ENCODE data around the gene MYO18A. TPM values are rescaled to one million over a fixed set of nuclear protein-coding genes. Genes with fewer than 3 reads are reported as not detected.

The MYO18A gene
- total and polyA plus RNA-seq, 11 donors: 83.5 to 340 (median 300) TPM

DNA sequence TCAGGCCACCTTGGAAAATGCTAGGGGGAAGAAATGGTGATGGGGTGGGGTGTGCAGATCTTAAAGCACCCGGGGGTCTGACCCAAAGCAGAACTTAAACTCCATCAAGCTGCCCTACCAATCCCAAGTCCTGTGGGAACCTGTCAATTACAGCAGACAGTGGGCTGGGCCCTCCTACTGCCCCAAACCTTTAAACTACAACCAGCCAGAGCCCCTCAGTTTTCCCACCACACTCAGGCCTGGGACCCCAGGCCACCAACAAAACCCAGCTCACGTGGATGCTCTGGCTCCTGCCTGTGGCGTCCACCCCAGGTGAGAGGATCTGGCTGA lies 2.7 kb downstream of the MYO18A start:
- intact Hi-C loops (cut with DNase I): no loop called here
- H3K9me3 ChIP-seq: no peaks in the 10 kb centered on the region
- peaks cover 6 to 56% (median 47%) of the 10 kb centered on the region in 12 donors for H3K4me1 ChIP-seq
- H3K27ac ChIP-seq: peak overlapping the region; percentile 68 to 95 (median 88)
- DNase-seq (no peak), ATAC-seq (no peak)
- H3K27me3 ChIP-seq: no peaks in the 10 kb centered on the region
- H3K36me3 ChIP-seq: no peaks in the 10 kb centered on the region
- H3K4me3 ChIP-seq: peak overlapping the region in 5 of 12 donors; percentile 13 to 74 (median 67)
- 49 to 82% (median 72%) methylated on average over 2 to 3 of the region's 3 CpGs for WGBS, 4 donors
- TF ChIP-seq POLR2A (IDR thresholded peaks at IDR 0.05): no peak
- TF ChIP-seq, protein P1, sequence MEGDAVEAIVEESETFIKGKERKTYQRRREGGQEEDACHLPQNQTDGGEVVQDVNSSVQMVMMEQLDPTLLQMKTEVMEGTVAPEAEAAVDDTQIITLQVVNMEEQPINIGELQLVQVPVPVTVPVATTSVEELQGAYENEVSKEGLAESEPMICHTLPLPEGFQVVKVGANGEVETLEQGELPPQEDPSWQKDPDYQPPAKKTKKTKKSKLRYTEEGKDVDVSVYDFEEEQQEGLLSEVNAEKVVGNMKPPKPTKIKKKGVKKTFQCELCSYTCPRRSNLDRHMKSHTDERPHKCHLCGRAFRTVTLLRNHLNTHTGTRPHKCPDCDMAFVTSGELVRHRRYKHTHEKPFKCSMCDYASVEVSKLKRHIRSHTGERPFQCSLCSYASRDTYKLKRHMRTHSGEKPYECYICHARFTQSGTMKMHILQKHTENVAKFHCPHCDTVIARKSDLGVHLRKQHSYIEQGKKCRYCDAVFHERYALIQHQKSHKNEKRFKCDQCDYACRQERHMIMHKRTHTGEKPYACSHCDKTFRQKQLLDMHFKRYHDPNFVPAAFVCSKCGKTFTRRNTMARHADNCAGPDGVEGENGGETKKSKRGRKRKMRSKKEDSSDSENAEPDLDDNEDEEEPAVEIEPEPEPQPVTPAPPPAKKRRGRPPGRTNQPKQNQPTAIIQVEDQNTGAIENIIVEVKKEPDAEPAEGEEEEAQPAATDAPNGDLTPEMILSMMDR (IDR thresholded peaks at IDR 0.05): no peak

DNA sequence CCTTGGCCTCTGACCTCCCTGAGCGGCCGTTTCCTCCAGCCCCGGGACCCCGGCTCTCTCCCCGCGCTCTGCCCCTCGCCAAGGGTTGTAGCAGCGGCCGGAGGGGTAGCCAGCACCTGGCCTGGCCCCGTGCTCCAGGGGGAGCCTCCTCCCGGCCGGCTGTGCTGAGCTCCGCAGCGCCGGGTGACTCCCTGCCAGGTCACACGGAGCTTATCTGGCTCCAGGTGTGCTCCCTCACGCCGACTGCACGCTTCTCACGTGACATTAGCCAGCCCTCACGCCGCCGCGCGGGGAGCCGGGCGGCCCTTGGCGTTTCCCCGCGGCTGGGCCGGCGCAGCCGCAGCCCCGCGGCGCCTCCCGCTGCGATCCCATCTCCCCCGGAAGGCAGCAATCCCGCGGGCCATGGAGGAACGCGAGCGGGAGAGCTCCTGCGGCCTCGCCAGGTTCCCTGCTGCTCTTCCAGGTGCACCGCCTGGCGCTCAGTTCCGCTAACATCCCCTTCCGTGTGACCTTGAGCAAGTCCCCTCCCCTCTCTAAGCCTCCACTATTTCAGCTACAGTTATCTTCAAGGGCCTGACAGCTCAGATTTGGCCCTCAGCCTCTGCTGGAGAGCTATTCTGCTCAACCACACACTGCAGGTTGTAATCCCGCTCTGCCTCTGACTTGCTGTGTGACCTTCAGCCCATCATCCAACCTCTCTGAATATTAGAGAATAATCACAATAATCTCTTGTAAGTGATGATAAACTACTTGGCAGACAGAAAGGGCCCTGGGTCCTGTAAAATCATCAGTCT lies 3.4 kb downstream of the MYO18A start:
- 1 to 10% (median 2%) methylated on average over 16 to 51 of the region's 51 CpGs for WGBS, 4 donors
- peak overlapping the region; percentile 36 to 95 (median 88) for H3K27ac ChIP-seq

DNA sequence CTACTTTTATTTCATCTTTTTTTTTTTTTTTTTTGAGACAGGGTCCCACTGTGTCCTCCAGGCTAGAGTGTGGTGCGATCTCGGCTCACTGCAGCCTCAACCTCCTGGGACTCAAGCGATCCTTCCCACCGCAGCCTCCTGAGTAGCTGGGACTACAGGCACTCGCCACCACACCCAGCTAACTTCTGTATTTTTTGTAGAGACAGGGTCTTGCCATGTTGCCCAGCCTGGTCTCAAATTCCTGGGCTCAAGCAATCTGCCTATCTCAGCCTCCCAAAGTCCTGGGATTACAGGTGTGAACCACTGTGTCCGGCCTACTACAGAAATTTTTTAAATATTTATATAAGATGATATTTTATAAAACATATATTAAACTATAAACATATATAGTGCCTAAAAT lies 4.8 kb downstream of the MYO18A start:
- H3K4me1 ChIP-seq: peaks cover 6 to 44% (median 38%) of the 10 kb centered on the region in 12 donors
- WGBS, 4 donors: 95 to 97% (median 97%) methylated on average over 6 of the region's 6 CpGs
- H3K36me3 ChIP-seq: no peaks in the 10 kb centered on the region
- no peak for DNase-seq
- intact Hi-C loops (cut with DNase I): no loop called here
- no peaks in the 10 kb centered on the region for H3K27me3 ChIP-seq
- H3K4me3 ChIP-seq: no peak overlapping the region
- no peak for ATAC-seq
- H3K9me3 ChIP-seq: no peaks in the 10 kb centered on the region
- no peak for TF ChIP-seq POLR2A (IDR thresholded peaks at IDR 0.05)
- TF ChIP-seq, protein P1 (IDR thresholded peaks at IDR 0.05): no peak
- H3K27ac ChIP-seq: peak overlapping the region in 1 of 12 donors; percentile 88

More for the DNA sequence above, 3.4 kb downstream of the MYO18A start:
- Histone ChIP-seq H3K9me3 (no peaks in the 10 kb centered on the region), H3K36me3 (no peaks in the 10 kb centered on the region), H3K4me1 (peaks cover 6 to 56% (median 47%) of the 10 kb centered on the region in 12 donors), H3K27me3 (no peaks in the 10 kb centered on the region), H3K4me3 (peak overlapping the region; percentile 24 to 74 (median 59))
- intact Hi-C loops (cut with DNase I): no loop called here
- DNase-seq: peak in 4 of 5 donors; percentile 57 to 75 (median 68)
- peak in 3 of 4 donors; percentile 44 to 53 (median 44) for ATAC-seq
- TF ChIP-seq, protein P1 (IDR thresholded peaks at IDR 0.05): peak in 3 of 12 donors; percentile 7 to 15 (median 11)
- peak in 1 of 2 donors; percentile 39 for TF ChIP-seq POLR2A (IDR thresholded peaks at IDR 0.05)

DNA sequence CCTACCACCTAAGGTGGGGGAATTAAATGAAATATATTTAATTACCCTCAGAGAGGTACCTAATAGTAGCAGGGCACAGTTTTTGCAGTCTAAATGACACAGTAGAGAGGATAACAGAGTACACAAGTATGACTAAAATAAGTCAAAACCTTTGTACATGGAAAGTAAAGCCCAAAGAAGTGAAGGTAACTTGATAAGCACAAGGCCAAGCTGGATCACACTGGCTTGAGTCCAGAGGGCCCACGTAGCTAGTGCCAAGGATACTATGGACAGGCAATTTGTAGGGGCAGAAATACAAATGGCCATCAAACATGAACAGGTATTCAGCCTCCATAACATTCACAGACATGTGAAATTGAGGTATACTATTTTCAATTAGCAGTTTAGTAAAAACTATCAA lies 7.6 kb downstream of the MYO18A start:
- Histone ChIP-seq H3K27me3 (no peaks in the 10 kb centered on the region), H3K4me3 (no peak overlapping the region), H3K27ac (no peak overlapping the region), H3K4me1 (peaks cover under 1 to 41% (median 31%) of the 10 kb centered on the region in 12 donors), H3K36me3 (no peaks in the 10 kb centered on the region), H3K9me3 (no peaks in the 10 kb centered on the region)
- TF ChIP-seq, protein P1 (IDR thresholded peaks at IDR 0.05): no peak
- TF ChIP-seq POLR2A (IDR thresholded peaks at IDR 0.05): no peak
- WGBS, 4 donors: 47 to 64% (median 58%) methylated on average over 1 of the region's 1 CpG
- intact Hi-C loops (cut with DNase I): no loop called here
- no peak for DNase-seq
- no peak for ATAC-seq
